ENCODE data around the gene OR8B8.

- no peak for TF ChIP-seq TARDBP (IDR thresholded peaks at IDR 0.05)
- TF ChIP-seq HDGF (IDR thresholded peaks at IDR 0.05; ENCODE audit: borderline replicate concordance) = no peak
- no peak for TF ChIP-seq SUZ12 (IDR thresholded peaks at IDR 0.05)
- no peak for TF ChIP-seq ARNT (IDR thresholded peaks at IDR 0.05)
- no peak for TF ChIP-seq FOXA1 (IDR thresholded peaks at IDR 0.05)
- no peak for TF ChIP-seq LEF1 (IDR thresholded peaks at IDR 0.05; ENCODE audit: borderline replicate concordance)
Observed at GRCh38 chr11:124463324-124463723, 17.8 kb upstream of the OR8B8 start.
